GM19452 (cell line): Measurements from ENCODE around the gene SLC22A15.
"Not testable (repeated sequence)": the region's sequence is repeated elsewhere in the genome, so short reads cannot be mapped to it uniquely, and the experiment has no call there.

Experiments
- ATAC-seq: cut with Tn5 transposase; IDR thresholded peaks from one replicate; pipeline ENCODE4 v1.9.1; 2021; ENCODE audit not compliant: unreplicated experiment

The SLC22A15 gene

GRCh38 chr1:115980998-115981993, 5.0 kb downstream of the SLC22A15 start:
- no peak for ATAC-seq

GRCh38 chr1:115982400-115982799, 6.1 kb downstream of the SLC22A15 start:
- ATAC-seq: no peak

- no peak for ATAC-seq
Observed at GRCh38 chr1:115983584-115983983, 7.3 kb downstream of the SLC22A15 start.

GRCh38 chr1:115987623-115988022, 11.3 kb downstream of the SLC22A15 start:
- no peak for ATAC-seq

DNA sequence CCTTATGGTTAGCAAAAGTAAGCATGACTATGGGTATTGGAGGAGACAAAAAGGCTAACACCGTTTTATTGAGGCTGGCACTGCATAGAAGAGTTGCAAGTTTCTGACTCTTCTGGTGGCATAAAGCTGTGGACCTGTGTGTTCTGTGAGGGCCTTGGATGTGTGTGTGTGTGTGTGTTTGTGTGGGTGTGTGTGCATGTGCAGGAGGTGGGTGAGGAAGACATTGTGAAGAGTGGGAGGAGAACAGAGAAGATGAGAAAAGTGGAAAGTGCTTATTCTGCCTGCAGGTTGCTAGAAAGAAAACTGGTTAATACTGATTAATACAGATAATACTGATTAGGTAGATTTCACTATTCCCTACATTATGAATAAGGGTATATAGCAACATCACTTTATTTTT, 12.6 kb downstream of the SLC22A15 start:
- ATAC-seq: no peak

DNA sequence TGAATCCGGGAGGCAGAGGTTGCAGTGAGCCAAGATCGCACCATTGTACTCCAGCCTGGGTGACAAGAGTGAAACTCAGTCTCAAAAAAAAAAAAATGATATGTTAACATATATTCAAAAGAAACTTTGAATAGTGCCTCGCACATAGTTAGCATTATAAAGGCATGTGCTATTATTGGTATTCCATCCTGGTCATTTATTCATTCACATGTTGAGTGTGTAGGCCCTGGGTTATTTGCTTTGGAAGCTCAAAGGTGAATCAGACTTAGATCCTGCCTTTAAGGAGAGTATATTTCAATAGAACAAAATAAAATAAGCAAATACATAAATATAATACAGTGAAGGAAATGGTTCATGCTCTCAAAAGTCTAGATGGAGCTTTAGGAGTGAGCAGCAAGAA, 13.4 kb downstream of the SLC22A15 start:
- no peak for ATAC-seq

DNA sequence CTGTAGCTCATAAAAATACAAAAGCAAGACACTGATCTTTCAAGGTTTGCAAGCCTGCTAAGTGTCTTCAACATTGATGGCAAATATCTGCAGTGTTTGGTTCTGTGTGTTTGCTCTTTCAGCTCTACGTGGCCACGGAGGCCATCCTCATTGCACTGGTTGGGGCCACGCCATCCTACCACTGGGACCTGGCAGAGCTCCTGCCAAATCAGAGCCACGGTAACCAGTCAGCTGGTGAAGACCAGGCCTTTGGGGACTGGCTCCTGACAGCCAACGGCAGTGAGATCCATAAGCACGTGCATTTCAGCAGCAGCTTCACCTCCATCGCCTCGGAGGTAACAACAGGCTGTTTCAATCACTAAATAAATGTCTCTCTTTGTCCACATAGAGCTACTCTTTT, 15.6 kb downstream of the SLC22A15 start:
- no peak for ATAC-seq

DNA sequence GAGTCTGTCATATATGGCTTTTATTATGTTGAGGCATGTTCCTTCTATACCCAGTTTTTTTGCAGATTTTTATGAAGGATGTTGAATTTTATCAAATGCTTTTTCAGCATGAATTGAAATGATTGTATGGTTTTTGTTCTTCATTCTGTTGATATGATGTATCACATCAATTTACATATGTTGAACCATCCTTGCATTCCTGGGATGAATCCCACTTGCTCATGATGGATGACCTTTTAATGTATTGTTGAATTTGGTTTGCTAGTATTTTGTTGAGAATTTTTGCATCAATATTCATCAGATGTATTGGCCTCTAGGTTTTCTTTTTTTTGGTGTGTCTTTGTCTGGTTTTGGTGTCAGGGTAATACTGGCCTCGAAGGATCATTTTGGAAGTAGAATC, 21.6 kb downstream of the SLC22A15 start:
- not testable (repeated sequence) for ATAC-seq

GRCh38 chr1:116001739-116002487, 25.6 kb downstream of the SLC22A15 start:
- ATAC-seq: no peak

DNA sequence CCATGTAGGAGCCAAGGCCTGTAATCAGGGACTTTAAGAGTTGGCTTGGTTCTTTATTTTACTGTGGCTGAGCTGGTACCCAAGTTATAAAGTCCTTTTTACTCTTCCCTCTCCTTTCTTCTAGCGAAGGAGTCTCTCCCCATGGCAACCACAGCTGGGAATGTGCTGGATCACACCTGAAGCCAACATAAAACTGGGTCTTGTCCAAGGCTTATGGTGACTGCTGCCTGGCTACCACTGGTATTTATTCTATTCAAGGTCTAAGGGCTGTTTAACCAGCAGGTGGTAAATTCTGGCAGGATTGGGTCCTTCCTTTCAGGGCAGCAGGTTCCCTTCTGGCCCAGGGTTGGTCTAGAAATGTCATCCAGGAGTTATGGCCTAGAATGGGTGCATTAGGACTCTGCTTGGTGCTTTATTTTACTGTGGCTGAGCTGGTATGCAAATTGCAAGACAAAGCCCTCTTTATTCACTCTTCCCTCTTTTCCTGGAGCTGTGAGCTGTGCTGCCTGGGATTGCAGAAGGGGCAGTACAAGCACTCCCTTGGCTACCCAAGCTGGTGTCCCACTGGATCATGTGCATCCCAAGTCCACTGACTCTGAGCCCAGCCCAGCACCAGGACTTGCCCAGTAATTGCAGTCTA, 26.6 kb downstream of the SLC22A15 start:
- ATAC-seq: no peak

GRCh38 chr1:116003823-116004222, 27.5 kb downstream of the SLC22A15 start:
- no peak for ATAC-seq

GRCh38 chr1:116006486-116006964, 30.2 kb downstream of the SLC22A15 start:
- ATAC-seq: peak; percentile 91

DNA sequence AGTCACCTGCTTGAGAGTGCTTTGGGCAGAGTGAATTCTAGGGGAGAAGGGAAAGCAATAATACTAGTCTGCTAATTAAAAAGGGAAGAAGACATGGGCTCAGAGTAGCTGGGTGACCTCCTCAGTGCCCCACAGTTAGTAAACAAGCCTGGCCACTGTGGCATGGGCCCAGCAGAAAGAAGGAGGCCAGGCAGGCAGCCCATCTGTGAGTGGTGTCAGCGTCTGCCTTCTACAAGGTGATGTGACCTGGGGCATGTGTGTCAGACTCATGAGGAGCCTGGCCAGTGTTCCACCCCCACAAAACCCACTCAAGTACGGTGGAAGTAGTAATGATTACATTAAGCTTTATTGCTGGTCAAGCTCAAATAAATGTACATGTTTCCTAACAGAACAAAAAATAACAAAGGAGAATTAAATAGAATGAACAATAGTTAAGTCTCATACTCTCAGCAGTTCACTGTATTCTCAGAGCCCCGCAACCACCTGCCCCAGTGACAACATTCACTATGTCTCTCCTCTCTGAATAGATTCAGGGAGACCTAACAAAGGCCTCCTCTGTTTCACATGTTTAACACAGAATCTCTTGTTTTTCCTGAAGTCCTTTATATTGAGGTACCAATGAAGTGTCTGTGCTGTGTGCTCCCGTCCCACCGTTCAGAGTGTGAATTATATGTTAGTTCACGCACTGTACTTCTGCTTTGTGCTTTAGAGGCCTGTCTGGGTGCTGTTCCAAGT, 32.5 kb downstream of the SLC22A15 start:
- no peak for ATAC-seq

DNA sequence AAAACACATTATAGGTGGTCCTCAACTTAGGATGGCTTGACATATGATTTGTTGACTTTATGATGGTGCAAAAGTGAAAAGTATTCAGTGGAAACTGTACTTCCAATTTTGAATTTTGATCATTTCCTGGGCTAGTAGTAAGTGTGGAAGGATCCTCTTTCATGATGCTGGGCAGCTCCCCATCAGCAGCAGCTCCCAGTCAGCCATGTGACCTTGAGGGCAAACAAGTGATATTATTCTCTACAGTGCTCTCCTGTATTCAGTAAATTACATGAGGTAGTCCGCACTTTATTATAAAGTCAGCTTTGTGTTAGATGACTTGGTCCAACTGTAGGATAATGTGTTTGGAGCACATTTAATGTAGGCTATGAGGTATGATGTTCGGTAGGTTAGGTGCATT, 36.4 kb downstream of the SLC22A15 start:
- no peak for ATAC-seq

GRCh38 chr1:116015679-116016078, 39.4 kb downstream of the SLC22A15 start:
- no peak for ATAC-seq

- ATAC-seq: no peak
Observed at GRCh38 chr1:116018007-116018406, 41.7 kb downstream of the SLC22A15 start.

DNA sequence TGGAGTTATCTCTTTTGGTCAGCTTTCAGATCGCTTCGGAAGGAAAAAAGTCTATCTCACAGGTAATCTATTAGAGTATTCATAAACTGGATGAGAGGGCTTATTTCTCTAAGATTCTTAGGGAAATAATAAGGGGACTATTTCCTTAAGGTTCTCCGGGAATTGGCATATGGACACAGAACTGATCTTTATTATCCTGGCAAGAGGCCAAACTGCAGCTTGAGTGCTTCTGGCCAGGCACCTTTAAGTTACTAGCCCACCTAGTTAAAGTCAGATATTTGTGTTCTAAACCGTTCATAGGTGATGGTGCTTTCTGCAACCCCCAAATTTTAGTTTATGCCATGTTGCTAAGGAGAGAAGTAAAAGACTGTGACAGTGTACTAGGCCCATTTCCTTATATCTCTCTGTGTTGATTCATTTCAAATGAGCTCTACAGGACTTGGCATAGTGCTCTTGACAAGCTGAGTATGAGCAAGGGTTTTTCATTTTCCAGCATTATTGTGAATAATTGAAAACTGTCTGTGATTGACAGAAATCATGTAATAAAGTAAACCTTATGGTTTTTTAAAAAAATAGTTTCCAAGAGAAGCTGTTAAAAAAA, 43.4 kb downstream of the SLC22A15 start:
- no peak for ATAC-seq

- peak; percentile 76 for ATAC-seq
Observed at GRCh38 chr1:116020668-116021272, 44.5 kb downstream of the SLC22A15 start.

- ATAC-seq: no peak
Observed at GRCh38 chr1:116024626-116025025, 48.3 kb downstream of the SLC22A15 start.

- ATAC-seq: no peak
Observed at GRCh38 chr1:116026631-116027030, 50.3 kb downstream of the SLC22A15 start.
